ENCODE measurements around the gene MTF1. TPM values are rescaled to one million over a fixed set of nuclear protein-coding genes. Genes with fewer than 3 reads are reported as not detected.
A peak's percentile ranks its signal among the peaks of the same experiment; 100 is the strongest.

The MTF1 gene
- total RNA-seq, 2 donors from 2014 or later = 2.3 to 4.8 TPM

DNA sequence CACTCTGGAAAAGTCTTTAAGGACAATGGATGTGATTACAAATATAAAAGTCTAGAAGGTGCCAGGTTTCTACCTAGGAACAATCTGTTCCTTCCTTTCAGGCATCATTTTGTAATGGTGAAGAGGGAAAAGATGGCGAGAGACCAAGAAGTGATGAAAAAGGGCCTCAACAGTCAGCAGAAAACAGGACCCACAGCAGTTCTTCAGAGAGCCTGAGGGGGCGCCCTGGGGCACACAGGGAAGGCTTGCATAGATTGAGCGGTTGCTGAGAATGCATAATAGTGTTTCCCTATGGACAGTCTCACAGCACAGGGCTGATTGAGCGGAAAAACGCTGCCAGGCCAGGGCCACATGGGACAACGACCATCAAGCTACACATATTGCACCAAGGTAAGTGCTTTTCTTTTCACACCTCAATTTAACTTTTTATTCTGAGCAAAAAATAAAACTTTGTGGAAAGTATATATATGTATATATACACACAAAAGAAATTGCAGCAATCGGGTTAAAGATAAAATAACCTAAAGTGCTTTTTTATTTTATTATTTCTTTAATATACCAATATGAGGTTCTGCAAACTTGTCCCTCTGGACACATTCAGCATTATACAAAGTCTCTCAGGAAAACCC is 48.3 kb downstream of the MTF1 start:
- no peak overlapping the region for H3K4me3 ChIP-seq
- TF ChIP-seq CTCF (IDR thresholded peaks at IDR 0.05) = peak; percentile 58 to 75
- no peaks in the 10 kb centered on the region for H3K27me3 ChIP-seq
- DNase-seq (ENCODE audit: low spot score) = peak; percentile 69
- no peak overlapping the region for H3K27ac ChIP-seq
- peaks cover 0 to 23% of the 10 kb centered on the region in 2 donors for H3K4me1 ChIP-seq
- peaks cover 18% of the 10 kb centered on the region for H3K36me3 ChIP-seq
- no peaks in the 10 kb centered on the region for H3K9me3 ChIP-seq

- no peak overlapping the region for H3K4me3 ChIP-seq
- H3K36me3 ChIP-seq = peaks cover 20% of the 10 kb centered on the region
- no peaks in the 10 kb centered on the region for H3K9me3 ChIP-seq
- peaks cover 0 to 23% of the 10 kb centered on the region in 2 donors for H3K4me1 ChIP-seq
- TF ChIP-seq CTCF (IDR thresholded peaks at IDR 0.05) = no peak
- no peak overlapping the region for H3K27ac ChIP-seq
- no peak for DNase-seq (ENCODE audit: low spot score)
- H3K27me3 ChIP-seq = no peaks in the 10 kb centered on the region
Observed at GRCh38 chr1:37809942-37810341, 49.5 kb downstream of the MTF1 start.

- Histone ChIP-seq H3K27me3 (no peaks in the 10 kb centered on the region), H3K9me3 (no peaks in the 10 kb centered on the region), H3K27ac (peak overlapping the region; percentile 93 to 96), H3K4me3 (peak overlapping the region; percentile 87 to 88), H3K4me1 (peaks cover 0 to 23% of the 10 kb centered on the region in 2 donors), H3K36me3 (peaks cover 29% of the 10 kb centered on the region)
- TF ChIP-seq CTCF (IDR thresholded peaks at IDR 0.05) = peak in 1 of 2 donors; percentile 11
- DNase-seq (ENCODE audit: low spot score) = peak; percentile 64
Observed at GRCh38 chr1:37808369-37809319, 50.7 kb downstream of the MTF1 start.

DNA sequence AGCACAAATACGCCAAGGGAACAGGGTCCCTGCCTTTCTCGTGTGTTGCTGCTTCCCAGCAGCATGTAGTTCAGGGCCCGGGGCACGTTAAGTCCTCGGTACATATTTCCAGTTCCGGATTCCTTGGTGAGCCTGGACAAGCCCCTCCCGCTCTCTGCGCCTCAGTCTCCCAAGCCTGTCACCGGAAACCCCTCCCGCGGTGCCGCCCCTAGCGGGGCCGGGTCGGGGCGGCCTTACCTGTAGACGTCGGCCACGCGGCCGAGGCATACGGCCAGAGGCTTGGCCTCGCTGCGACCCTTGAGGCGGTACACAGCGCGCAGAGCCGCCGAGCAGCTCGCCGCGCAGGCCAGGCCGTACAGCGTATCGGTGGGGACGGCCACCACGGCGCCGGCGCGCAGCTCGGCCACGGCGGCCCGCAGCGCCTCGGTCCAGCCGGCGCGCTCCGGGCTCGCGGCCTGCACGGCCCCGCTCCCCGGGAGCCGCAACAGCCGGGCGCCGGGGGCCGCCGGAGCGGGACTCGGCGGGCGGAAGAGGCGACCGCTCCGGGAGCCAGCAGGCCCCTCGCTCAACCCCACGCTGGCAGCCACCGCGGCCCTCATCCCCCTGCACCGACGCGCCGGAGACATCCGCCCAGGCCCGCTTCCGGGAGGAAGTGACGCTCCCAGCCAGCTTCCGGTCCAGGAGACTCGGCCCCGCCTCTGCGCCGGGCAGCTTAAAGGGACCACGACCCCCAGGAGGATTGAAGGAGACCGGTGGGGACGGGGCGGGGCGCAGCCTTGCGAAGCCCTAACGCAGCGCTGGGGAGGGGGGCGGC is 51.6 kb downstream of the MTF1 start, which contains the start of the genes C1orf122 and YRDC:
C1orf122 (plus strand) TSS at position 236 of the 814 bp plus-strand sequence. CDS start 615 bp downstream, outside the sequence.
YRDC (minus strand) TSS at position 654 of the 814 bp plus-strand sequence; CDS start at position 626, 28 bp downstream.
- Histone ChIP-seq H3K4me1 (peaks cover 0 to 23% of the 10 kb centered on the region in 2 donors), H3K27me3 (no peaks in the 10 kb centered on the region), H3K9me3 (no peaks in the 10 kb centered on the region), H3K4me3 (peak within 1 kb of the TSS; percentile 87 to 88), H3K27ac (peak within 1 kb of the TSS; percentile 93 to 96), H3K36me3 (peaks cover 38% of the 10 kb centered on the region)
- peak; percentile 94 for DNase-seq (ENCODE audit: low spot score)
- no peak for TF ChIP-seq CTCF (IDR thresholded peaks at IDR 0.05)

- DNase-seq (ENCODE audit: low spot score) = no peak
- H3K9me3 ChIP-seq = no peaks in the 10 kb centered on the region
- H3K4me3 ChIP-seq = peak overlapping the region; percentile 87 to 88
- H3K4me1 ChIP-seq = peaks cover 0 to 23% of the 10 kb centered on the region in 2 donors
- no peaks in the 10 kb centered on the region for H3K27me3 ChIP-seq
- H3K36me3 ChIP-seq = peaks cover 43% of the 10 kb centered on the region
- peak overlapping the region; percentile 93 to 96 for H3K27ac ChIP-seq
- no peak for TF ChIP-seq CTCF (IDR thresholded peaks at IDR 0.05)
Observed at GRCh38 chr1:37807220-37807554, 52.2 kb downstream of the MTF1 start.

All from right atrium auricular region (tissue), 2 donors.